MM.1S (cell line): ENCODE measurements around the gene EPB41L4B.

ENCODE experiments used
- DNase-seq: peaks from one replicate; pipeline ENCODE4 v3.0.0-alpha.2; 2015
- H2AFZ ChIP-seq: fragments of 300-600 bp; sonication (generic); 2 replicates; pipeline ENCODE4 v1.6.0; 2016; ENCODE audit warnings: antibody characterized with exemption, low read length
- H3F3A ChIP-seq: fragments of 300-600 bp; sonication (generic); 2 replicates; pipeline ENCODE4 v1.6.1; 2016; ENCODE audit warnings: mild to moderate bottlenecking, antibody characterized with exemption, low read length, moderate library complexity, mixed read lengths; ENCODE audit not compliant: insufficient read depth
- H3K27ac ChIP-seq: fragments of 300-600 bp; sonication (generic); 2 replicates; pipeline ENCODE4 v1.5.1; 2016; ENCODE audit warnings: mild to moderate bottlenecking, low read length
- H3K27me3 ChIP-seq: fragments of 300-600 bp; sonication (generic); replicated peaks from 2 replicates; pipeline ENCODE4 v1.6.0; 2016; ENCODE audit warnings: low read length; ENCODE audit not compliant: insufficient read depth
- H3K36me3 ChIP-seq: fragments of 300-600 bp; sonication (generic); replicated peaks from 2 replicates; pipeline ENCODE4 v1.6.1; 2016; ENCODE audit warnings: mild to moderate bottlenecking, low read length, mixed read lengths; ENCODE audit not compliant: insufficient read depth
- H3K4me1 ChIP-seq: fragments of 300-600 bp; sonication (generic); 2 replicates; pipeline ENCODE4 v1.6.1; 2016; ENCODE audit warnings: low read length, mixed read lengths
- H3K4me2 ChIP-seq: fragments of 300-600 bp; sonication (generic); 2 replicates; pipeline ENCODE4 v1.6.0; 2016; ENCODE audit warnings: low read depth, low read length
- H3K4me3 ChIP-seq: fragments of 300-600 bp; sonication (generic); 2 replicates; pipeline ENCODE4 v1.5.1; 2016; ENCODE audit warnings: low read length, mixed read lengths
- H3K79me2 ChIP-seq: fragments of 300-600 bp; sonication (generic); 2 replicates; pipeline ENCODE4 v1.6.1; 2016; ENCODE audit warnings: mixed run types, low read length, mixed read lengths
- H3K9ac ChIP-seq: fragments of 300-600 bp; sonication (generic); 2 replicates; pipeline ENCODE4 v1.6.1; 2016; ENCODE audit warnings: low read length, mixed read lengths
- H3K9me2 ChIP-seq: fragments of 300-600 bp; sonication (generic); replicated peaks from 2 replicates; pipeline ENCODE4 v1.6.1; 2016; ENCODE audit warnings: mild to moderate bottlenecking, low read length, mixed read lengths; ENCODE audit not compliant: insufficient read depth
- H3K9me3 ChIP-seq: fragments of 300-600 bp; sonication (generic); replicated peaks from 2 replicates; pipeline ENCODE4 v1.6.1; 2016; ENCODE audit warnings: mild to moderate bottlenecking, low read length, mixed read lengths; ENCODE audit not compliant: insufficient read depth
- H4K20me1 ChIP-seq: fragments of 300-600 bp; sonication (generic); 2 replicates; pipeline ENCODE4 v1.6.1; 2016; ENCODE audit warnings: mild to moderate bottlenecking, low read length, moderate library complexity, mixed read lengths; ENCODE audit not compliant: insufficient read depth
- EZH2 ChIP-seq: fragments of 300-600 bp; sonication (generic); optimal IDR thresholded peaks from 2 replicates; pipeline ENCODE3; 2017; ENCODE audit warnings: low read depth, mild to moderate bottlenecking, antibody characterized with exemption, low read length, mixed read lengths
- EZH2phosphoT487 ChIP-seq: fragments of 300-600 bp; sonication (generic); IDR thresholded peaks from 2 replicates; pipeline ENCODE4 v1.6.1; 2018; ENCODE audit warnings: antibody characterized with exemption, low read length
- TF ChIP-seq, protein P1 (sequence below): fragments of 300-600 bp; sonication (generic); IDR thresholded peaks from 2 replicates; pipeline ENCODE4 v1.5.1; 2016; ENCODE audit warnings: antibody characterized with exemption, low read length, mixed read lengths

Gene EPB41L4B

DNA sequence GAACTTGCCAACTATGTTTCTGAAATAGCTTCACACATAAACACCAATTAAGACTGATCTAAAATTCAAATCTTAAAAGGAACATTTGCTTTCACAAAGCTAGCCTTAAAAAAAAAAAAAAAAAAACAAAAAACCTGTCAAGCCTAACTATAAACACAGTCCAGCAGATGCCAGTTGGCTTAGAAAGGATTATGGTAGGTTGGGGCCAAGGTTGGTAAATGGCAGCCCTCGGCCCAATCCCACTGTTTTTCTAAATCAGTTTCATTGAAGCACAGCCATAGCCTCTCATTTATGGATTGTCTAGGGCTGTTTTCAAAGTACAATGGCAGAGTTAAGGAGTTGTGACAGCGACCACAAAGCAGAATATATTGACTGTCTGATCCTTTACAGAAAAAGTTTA, 78.1 kb downstream of the EPB41L4B start:
- no peaks in the 10 kb centered on the region for H4K20me1 ChIP-seq
- H2AFZ ChIP-seq = no peak overlapping the region
- no peak overlapping the region for H3K4me2 ChIP-seq
- no peaks in the 10 kb centered on the region for H3K36me3 ChIP-seq
- no peak for TF ChIP-seq EZH2phosphoT487
- TF ChIP-seq, protein P1, sequence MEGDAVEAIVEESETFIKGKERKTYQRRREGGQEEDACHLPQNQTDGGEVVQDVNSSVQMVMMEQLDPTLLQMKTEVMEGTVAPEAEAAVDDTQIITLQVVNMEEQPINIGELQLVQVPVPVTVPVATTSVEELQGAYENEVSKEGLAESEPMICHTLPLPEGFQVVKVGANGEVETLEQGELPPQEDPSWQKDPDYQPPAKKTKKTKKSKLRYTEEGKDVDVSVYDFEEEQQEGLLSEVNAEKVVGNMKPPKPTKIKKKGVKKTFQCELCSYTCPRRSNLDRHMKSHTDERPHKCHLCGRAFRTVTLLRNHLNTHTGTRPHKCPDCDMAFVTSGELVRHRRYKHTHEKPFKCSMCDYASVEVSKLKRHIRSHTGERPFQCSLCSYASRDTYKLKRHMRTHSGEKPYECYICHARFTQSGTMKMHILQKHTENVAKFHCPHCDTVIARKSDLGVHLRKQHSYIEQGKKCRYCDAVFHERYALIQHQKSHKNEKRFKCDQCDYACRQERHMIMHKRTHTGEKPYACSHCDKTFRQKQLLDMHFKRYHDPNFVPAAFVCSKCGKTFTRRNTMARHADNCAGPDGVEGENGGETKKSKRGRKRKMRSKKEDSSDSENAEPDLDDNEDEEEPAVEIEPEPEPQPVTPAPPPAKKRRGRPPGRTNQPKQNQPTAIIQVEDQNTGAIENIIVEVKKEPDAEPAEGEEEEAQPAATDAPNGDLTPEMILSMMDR = no peak
- TF ChIP-seq EZH2 = no peak
- H3K9me3 ChIP-seq = no peaks in the 10 kb centered on the region
- H3K79me2 ChIP-seq = no peaks in the 10 kb centered on the region
- H3K27ac ChIP-seq = no peak overlapping the region
- H3K9ac ChIP-seq = no peak overlapping the region
- DNase-seq = no peak
- no peaks in the 10 kb centered on the region for H3K4me1 ChIP-seq
- H3K27me3 ChIP-seq = no peaks in the 10 kb centered on the region
- no peaks in the 10 kb centered on the region for H3F3A ChIP-seq
- H3K4me3 ChIP-seq = no peak overlapping the region
- H3K9me2 ChIP-seq = no peaks in the 10 kb centered on the region

DNA sequence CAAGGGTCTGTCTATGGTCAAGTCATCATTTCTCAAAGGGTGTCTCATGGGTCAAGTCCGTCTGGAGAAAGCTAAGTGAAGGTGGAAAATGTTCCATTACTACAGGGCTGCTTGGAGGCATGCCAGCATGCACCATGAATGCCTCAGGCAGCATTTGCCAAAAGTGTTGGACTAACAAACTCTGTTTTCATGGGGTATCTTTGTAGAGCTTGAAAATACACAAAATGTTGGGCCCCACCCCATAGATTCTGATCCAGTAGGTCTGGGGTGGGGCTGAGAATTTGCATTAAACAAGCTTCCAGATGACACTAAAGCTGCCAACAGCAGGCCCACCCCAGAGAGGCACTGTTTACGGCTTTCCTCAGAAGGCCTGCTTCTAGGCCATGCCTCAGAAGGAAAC, 78.8 kb downstream of the EPB41L4B start:
- no peak for DNase-seq
- Histone ChIP-seq H3K36me3 (no peaks in the 10 kb centered on the region), H3K4me1 (no peaks in the 10 kb centered on the region), H3K9me3 (no peaks in the 10 kb centered on the region), H3K4me3 (no peak overlapping the region), H3K9me2 (no peaks in the 10 kb centered on the region), H3F3A (no peaks in the 10 kb centered on the region), H3K9ac (no peak overlapping the region), H3K27me3 (no peaks in the 10 kb centered on the region), H4K20me1 (no peaks in the 10 kb centered on the region), H3K4me2 (no peak overlapping the region), H3K27ac (no peak overlapping the region), H2AFZ (no peak overlapping the region), H3K79me2 (no peaks in the 10 kb centered on the region)
- TF ChIP-seq EZH2 (no peak), EZH2phosphoT487 (no peak)
- TF ChIP-seq, protein P1 = no peak

DNA sequence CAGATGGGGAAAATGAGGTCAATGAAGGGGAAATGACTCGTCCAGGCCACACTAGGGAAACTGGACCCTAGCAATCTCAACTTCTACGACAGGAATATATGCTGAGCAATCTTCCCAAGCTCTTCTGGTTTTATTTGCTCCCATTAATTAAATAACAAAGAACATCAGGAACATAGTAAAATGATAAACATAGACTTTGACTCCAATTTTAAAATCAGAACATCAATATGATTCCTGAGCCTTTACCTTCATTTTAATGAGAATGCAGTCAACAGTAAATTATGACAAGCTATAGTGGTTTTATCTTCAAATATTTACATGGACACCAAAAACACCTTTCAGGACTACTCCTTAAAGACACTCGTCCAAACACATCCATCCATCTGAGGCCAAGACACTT, 79.7 kb downstream of the EPB41L4B start:
- Histone ChIP-seq H3F3A (no peaks in the 10 kb centered on the region), H3K27me3 (no peaks in the 10 kb centered on the region), H4K20me1 (no peaks in the 10 kb centered on the region), H3K79me2 (no peaks in the 10 kb centered on the region), H2AFZ (no peak overlapping the region), H3K4me1 (no peaks in the 10 kb centered on the region), H3K9me2 (no peaks in the 10 kb centered on the region), H3K4me3 (no peak overlapping the region), H3K27ac (no peak overlapping the region), H3K36me3 (no peaks in the 10 kb centered on the region), H3K4me2 (no peak overlapping the region), H3K9me3 (no peaks in the 10 kb centered on the region), H3K9ac (no peak overlapping the region)
- no peak for DNase-seq
- TF ChIP-seq EZH2phosphoT487 (no peak), EZH2 (no peak)
- TF ChIP-seq, protein P1 = no peak

GRCh38 chr9:109239240-109239639, 81.6 kb downstream of the EPB41L4B start:
- Histone ChIP-seq H3K9ac (no peak overlapping the region), H2AFZ (no peak overlapping the region), H3K9me3 (no peaks in the 10 kb centered on the region), H3K27ac (no peak overlapping the region), H3K4me1 (no peaks in the 10 kb centered on the region), H3K4me3 (no peak overlapping the region), H3K4me2 (no peak overlapping the region), H4K20me1 (no peaks in the 10 kb centered on the region), H3F3A (no peaks in the 10 kb centered on the region), H3K36me3 (no peaks in the 10 kb centered on the region), H3K9me2 (no peaks in the 10 kb centered on the region), H3K79me2 (no peaks in the 10 kb centered on the region), H3K27me3 (no peaks in the 10 kb centered on the region)
- DNase-seq = no peak
- TF ChIP-seq EZH2 = no peak
- TF ChIP-seq, protein P1 = no peak
- TF ChIP-seq EZH2phosphoT487 = no peak
